MCF 10A (cell line): Measurements from ENCODE around the gene WFS1. TPM values are rescaled to one million over a fixed set of nuclear protein-coding genes. Genes with fewer than 3 reads are reported as not detected.

Experiments used
- BruUV-seq: library from RNA; stranded (reverse); fragments of 400-500 nt; replicated peaks from 2 replicates; lab custom pipeline; 2021; lab: Mats Ljungman, UMichigan
- CTCF ChIA-PET: fragments of 300-600 bp; sonication (Branson Sonifier 250); formaldehyde crosslinking; extraction: SDS; loops from one replicate; lab custom pipeline; 2021; ENCODE audit warnings: antibody characterized with exemption, inconsistent platforms; lab: Yijun Ruan, JAX
- POLR2A ChIA-PET: fragments of 300-600, 350-650 bp; sonication (Branson Sonifier 250); formaldehyde crosslinking; extraction: SDS; loops from one replicate; lab custom pipeline; 2020; ENCODE audit warnings: antibody characterized with exemption, inconsistent platforms; lab: Yijun Ruan, JAX
- DNase-seq: peaks from one replicate; pipeline ENCODE4 v3.0.0-alpha.2; 2018; ENCODE audit not compliant: unreplicated experiment
- H3K27ac Mint-ChIP-seq: one replicate; pipeline ENCODE4 v1.8.0; 2022; ENCODE audit warnings: mild to moderate bottlenecking, low read depth, mixed read lengths; ENCODE audit not compliant: unreplicated experiment
- H3K27me3 Mint-ChIP-seq: one replicate; pipeline ENCODE4 v1.8.0; 2022; ENCODE audit warnings: mixed read lengths; ENCODE audit not compliant: insufficient read depth, unreplicated experiment
- H3K36me3 Mint-ChIP-seq: one replicate; pipeline ENCODE4 v1.8.0; 2022; ENCODE audit warnings: mild to moderate bottlenecking, moderate library complexity, mixed read lengths; ENCODE audit not compliant: insufficient read depth, unreplicated experiment
- H3K4me1 Mint-ChIP-seq: one replicate; pipeline ENCODE4 v1.8.0; 2022; ENCODE audit warnings: mixed read lengths; ENCODE audit not compliant: insufficient read depth, unreplicated experiment
- H3K4me3 Mint-ChIP-seq: one replicate; pipeline ENCODE4 v1.8.0; 2022; ENCODE audit warnings: mild to moderate bottlenecking, moderate library complexity, mixed read lengths; ENCODE audit not compliant: unreplicated experiment
- H3K9me3 Mint-ChIP-seq: one replicate; pipeline ENCODE4 v1.8.0; 2022; ENCODE audit warnings: mixed read lengths; ENCODE audit not compliant: unreplicated experiment
- intact Hi-C: fragments of 100-400 bp; cut with micrococcal nuclease; formaldehyde crosslinking; loops from 2 replicates; pipeline ENCODE4 v1.14.1; 2022
- total RNA-seq: library from RNA; stranded (reverse); gene quantifications from 2 replicates; pipeline ENCODE4 v1.2.3, GENCODE V29; 2022
- TF ChIP-seq, protein P1 (sequence below): fragments of 200-600 bp; IDR thresholded peaks from one replicate; pipeline ENCODE4 v1.8.0; 2022; ENCODE audit warnings: antibody characterized with exemption, mild to moderate bottlenecking; ENCODE audit not compliant: unreplicated experiment

WFS1 gene
- total RNA-seq, 1 experiment from 2014 or later: 41.7 TPM

DNA sequence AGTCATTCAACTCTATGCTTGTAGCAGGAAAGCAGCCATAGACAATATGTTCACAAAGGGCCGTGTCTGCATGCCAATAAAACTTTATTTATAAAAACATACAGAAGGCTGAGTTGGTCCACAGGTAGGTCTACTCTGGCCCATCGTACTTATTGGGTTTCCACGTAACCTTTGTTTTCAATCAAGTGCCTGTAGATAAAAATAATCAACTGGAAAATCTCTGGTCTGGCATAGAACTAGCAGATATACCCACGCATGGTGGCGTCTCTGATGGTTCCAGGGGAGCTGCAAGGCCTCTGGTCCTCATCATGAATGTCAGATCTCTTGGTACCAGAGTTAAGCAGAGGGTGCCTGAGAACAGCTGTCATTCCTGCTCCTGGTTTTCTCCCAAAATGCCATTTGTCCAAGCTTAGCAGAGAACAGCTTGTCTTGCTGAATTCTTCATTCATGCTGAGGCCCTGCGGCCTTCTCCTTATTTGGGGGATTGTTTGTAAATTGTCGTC is 37.9 kb upstream of the WFS1 start:
- TF ChIP-seq, protein P1, sequence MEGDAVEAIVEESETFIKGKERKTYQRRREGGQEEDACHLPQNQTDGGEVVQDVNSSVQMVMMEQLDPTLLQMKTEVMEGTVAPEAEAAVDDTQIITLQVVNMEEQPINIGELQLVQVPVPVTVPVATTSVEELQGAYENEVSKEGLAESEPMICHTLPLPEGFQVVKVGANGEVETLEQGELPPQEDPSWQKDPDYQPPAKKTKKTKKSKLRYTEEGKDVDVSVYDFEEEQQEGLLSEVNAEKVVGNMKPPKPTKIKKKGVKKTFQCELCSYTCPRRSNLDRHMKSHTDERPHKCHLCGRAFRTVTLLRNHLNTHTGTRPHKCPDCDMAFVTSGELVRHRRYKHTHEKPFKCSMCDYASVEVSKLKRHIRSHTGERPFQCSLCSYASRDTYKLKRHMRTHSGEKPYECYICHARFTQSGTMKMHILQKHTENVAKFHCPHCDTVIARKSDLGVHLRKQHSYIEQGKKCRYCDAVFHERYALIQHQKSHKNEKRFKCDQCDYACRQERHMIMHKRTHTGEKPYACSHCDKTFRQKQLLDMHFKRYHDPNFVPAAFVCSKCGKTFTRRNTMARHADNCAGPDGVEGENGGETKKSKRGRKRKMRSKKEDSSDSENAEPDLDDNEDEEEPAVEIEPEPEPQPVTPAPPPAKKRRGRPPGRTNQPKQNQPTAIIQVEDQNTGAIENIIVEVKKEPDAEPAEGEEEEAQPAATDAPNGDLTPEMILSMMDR: no peak
- Mint-ChIP-seq H3K36me3 (no peaks in the 10 kb centered on the region), H3K4me1 (no peaks in the 10 kb centered on the region), H3K27me3 (no peaks in the 10 kb centered on the region), H3K27ac (no peak overlapping the region), H3K4me3 (no peak overlapping the region), H3K9me3 (no peaks in the 10 kb centered on the region)
- intact Hi-C loops: no loop called here
- BruUV-seq: no TSS peak
- CTCF ChIA-PET: interaction anchor here (0.7 to 0.9 kb wide), 2 partner anchors 100 to 460 kb away, joined by 3 to 4 read pairs; no protein-coding TSS in a partner anchor
- POLR2A ChIA-PET: no interaction called here
- no peak for DNase-seq

DNA sequence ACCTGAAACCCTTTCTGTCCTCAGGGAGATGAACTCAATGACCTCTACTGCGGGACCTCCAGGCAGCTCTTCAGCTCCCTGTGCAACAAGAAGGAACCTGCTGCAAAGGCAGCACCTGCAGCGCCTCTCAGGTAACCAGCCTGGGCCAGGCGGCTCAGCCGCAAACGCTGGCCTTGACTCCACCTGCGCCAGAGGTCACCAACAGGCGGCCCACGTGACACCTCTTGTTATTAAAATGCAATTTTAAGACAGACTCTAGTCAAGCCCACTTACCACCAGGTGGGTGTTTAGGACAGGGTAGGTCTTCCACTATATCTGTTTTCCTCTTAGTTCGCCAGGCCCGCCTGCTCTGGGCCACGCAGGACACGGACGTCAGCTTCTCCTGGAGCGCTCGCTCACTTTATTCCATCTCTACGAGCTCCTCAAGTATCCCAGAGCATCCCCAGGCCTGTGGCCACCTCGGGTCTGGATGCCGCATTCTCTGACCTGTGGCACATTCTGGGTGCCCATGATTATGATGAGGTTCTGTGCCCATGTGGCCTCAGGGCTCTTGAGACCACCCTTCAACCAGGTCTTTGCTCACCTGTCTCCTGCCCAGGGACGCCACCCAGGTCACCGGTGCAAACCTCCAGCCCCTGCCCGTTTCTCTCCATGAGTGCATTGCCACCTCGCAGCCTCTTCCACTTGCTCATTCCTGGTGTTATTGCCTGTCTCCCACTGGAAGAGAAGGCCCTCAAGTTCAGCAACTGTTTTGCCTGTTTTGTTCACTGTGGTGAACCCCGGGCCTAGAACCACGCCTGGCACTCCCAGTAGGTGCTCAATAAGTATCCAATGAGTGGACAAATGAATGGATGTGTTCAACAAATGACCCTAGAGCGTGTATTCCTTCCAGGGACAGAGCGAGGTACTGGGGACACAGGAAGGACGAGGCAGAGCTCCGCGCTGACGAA is 36.5 kb upstream of the WFS1 start:
- CTCF ChIA-PET: interaction anchor here (1.0 kb wide), 1 partner anchor 11 kb away, joined by 3 read pairs; no protein-coding TSS in a partner anchor
- BruUV-seq: no TSS peak
- DNase-seq: no peak
- TF ChIP-seq, protein P1: no peak
- intact Hi-C loops: no loop called here
- no peaks in the 10 kb centered on the region for H3K9me3 Mint-ChIP-seq
- no peak overlapping the region for H3K27ac Mint-ChIP-seq
- H3K4me3 Mint-ChIP-seq: no peak overlapping the region
- POLR2A ChIA-PET: no interaction called here
- H3K36me3 Mint-ChIP-seq: no peaks in the 10 kb centered on the region
- no peaks in the 10 kb centered on the region for H3K27me3 Mint-ChIP-seq
- H3K4me1 Mint-ChIP-seq: no peaks in the 10 kb centered on the region

DNA sequence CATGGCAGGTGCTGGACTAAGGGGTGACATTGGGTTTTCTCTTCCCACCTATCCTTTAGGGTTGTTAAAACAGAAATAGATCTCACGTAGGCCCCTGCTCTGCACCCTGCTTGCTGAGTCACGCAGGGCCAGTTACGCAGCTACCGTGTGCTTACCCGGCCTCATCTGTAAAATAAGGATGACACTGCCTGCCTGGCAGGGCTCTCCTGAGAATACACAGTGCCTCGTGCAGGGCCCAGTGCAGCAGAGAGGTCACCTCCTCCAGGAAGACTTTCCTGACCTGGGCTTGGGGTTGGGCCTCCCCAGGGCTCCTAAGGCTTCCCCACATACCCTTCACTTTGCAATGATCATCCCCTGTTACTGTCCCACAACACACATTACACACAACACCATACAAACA is 35.7 kb upstream of the WFS1 start:
- Mint-ChIP-seq H3K4me3 (no peak overlapping the region), H3K4me1 (no peaks in the 10 kb centered on the region), H3K27ac (no peak overlapping the region), H3K9me3 (no peaks in the 10 kb centered on the region), H3K36me3 (no peaks in the 10 kb centered on the region), H3K27me3 (no peaks in the 10 kb centered on the region)
- ChIA-PET CTCF (interaction anchor here (1.0 kb wide), 1 partner anchor 10 kb away, joined by 3 read pairs; no protein-coding TSS in a partner anchor), POLR2A (no interaction called here)
- no peak for DNase-seq
- TF ChIP-seq, protein P1: no peak
- BruUV-seq: no TSS peak
- intact Hi-C loops: no loop called here

- intact Hi-C loops: no loop called here
- no TSS peak for BruUV-seq
- no peak overlapping the region for H3K4me3 Mint-ChIP-seq
- no peaks in the 10 kb centered on the region for H3K27me3 Mint-ChIP-seq
- H3K27ac Mint-ChIP-seq: no peak overlapping the region
- no peaks in the 10 kb centered on the region for H3K4me1 Mint-ChIP-seq
- no peak for DNase-seq
- TF ChIP-seq, protein P1: no peak
- POLR2A ChIA-PET: no interaction called here
- no peaks in the 10 kb centered on the region for H3K36me3 Mint-ChIP-seq
- H3K9me3 Mint-ChIP-seq: no peaks in the 10 kb centered on the region
- CTCF ChIA-PET: no interaction called here
Measured at GRCh38 chr4:6235012-6235411, 34.6 kb upstream of the WFS1 start.
